ENCODE measurements around the gene CD53.
"Not testable (repeated sequence)": the region's sequence is repeated elsewhere in the genome, so short reads cannot be mapped to it uniquely, and the experiment has no call there.

Gene CD53

DNA sequence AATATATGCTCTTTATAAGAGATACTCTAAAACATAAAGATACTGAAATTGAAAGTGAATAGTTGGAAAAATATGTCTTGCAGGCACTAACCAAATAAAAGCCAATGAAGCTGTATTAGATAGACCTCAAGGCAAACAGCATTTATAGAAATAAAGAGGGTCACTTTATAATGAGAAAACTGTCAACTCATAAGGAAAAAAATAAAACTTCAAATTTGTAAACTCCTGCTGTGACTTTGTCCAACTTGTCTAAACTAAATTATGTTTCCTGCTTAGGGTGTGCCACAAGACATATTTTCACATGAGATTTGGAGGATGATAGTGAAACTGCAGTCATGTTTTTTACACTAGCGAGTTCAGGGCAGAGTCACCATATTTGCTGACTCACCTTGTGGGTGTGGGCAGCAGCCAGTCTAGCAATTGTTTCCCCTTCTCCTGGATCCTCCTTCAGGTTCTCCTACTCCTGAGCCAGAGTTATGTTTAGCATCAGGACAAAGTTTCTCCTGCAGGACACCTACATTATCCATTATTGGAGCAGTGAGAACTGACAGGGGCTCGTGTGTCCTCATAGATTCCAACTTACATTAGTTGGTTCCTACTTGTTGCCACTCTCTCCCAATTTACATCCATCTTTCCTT is 43.8 kb downstream of the CD53 start:
- ATAC-seq, result peak; percentile 83 to 90

DNA sequence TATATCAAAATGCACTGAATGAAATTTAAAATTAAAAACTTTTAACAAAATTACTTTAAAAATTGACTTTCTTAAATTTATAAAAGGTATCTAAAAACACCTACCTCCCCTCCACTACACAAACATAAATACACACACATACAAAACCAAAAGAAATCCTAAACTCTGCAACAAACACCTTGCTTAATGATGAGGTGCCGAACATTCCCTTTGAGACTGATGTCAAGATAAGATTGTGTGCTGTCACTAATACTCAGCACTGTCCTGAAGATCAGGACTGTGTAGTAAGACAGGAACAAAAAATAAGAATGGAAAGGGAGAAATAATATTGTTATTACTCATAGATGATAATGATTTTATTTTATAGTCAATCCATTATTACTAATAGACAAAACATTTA is 45.1 kb downstream of the CD53 start:
- ATAC-seq, result no peak

DNA sequence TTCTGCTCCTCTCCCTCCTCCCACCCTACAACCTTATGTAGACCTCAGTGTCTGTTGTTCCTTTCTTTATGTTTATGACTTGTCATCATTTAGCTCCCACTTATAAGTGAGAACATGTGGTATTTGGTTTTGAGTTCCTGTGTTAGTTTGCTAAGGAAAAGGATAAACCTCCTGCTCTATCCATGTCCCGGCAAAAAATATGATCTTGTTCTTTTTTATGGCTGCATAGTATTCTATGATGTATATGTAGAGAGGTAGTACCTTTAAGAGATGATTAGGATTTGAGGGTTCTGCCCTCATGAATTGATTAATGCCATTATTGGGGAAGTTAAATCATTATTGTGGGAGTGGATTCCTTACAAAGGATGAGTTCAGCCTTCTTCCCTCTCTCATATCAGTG is 49.0 kb downstream of the CD53 start:
- ATAC-seq, result no peak

DNA sequence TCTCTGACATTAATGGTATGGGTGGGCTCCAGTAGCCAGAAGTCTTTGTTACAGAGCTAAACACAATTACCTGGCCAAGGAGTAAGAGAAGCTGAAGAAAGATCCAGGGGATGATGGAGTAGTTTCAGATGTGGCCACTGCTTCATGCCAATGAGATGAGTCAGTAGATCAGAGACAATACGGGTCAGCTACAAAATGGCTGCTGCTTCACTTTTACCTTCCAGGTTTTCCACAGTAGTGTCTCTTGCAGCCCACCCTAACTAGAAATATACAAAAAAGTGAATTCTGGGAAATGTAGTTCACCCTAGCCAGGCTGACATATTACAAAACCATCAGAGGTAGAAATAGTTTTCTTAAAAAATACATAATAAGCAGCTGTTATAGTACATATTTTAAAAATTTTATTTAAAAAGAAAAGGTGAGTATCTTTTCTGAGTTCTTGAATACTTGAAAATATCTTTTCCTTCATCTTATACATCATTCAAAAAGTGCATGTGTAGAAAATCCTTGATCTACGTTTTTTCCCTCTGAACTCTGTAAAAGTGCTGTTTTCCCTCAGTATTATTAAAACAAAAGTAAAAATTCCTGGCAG is 54.6 kb downstream of the CD53 start:
- no peak for ATAC-seq

DNA sequence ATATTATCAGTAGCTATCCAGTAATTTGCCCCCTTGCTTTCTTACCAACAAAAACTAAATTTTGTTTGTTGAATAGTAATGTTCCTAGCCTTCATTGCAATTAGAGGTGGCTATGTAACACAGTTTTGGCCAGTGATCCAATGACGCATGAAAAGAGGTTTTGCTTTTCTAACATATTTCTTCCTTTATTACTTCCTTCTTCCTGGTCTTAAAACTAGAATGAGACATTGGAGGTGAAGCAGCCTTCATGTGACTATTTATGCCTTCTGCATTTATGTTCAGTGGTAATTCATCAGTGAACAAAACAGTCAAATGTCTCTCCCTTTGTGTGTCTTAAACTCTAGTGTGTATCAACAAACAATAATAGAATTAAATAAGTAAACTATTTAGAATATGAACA is 55.2 kb downstream of the CD53 start:
- ATAC-seq, result no peak

DNA sequence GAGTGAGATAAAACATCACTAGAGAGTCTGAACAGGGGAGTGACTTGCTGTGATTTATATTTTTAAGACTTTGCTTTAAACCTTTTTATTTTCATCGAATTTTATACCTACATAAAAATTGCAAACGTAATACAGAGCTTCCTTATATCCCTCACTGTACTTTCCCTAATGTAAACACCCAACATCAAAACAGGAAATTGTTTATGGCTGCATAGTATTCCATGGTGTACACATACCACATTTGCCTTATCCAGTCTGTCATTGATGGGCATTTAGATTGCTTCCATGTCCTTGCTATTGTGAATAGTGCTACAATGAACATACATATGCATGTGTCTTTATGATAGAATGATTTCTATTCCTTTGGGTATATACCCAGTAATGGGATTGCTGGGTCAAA is 56.0 kb downstream of the CD53 start:
- ATAC-seq, result no peak

DNA sequence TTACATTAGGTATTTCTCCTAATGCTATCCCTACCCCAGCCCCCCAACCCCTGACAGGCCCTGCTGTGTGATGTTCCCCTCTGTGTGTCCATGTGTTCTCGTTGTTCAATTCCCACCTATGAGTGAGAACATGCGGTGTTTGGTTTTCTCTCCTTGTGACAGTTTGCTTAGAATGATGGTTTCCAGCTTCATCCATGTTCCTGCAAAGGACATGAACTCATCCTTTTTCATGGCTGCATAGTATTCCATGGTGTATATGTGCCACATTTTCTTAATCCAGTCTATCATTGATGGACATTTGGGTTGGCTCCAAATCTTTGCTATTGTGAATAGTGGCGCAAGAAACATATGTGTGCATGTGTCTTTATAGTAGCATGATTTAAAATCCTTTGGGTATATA is 58.1 kb downstream of the CD53 start:
- not testable (repeated sequence) for ATAC-seq

DNA sequence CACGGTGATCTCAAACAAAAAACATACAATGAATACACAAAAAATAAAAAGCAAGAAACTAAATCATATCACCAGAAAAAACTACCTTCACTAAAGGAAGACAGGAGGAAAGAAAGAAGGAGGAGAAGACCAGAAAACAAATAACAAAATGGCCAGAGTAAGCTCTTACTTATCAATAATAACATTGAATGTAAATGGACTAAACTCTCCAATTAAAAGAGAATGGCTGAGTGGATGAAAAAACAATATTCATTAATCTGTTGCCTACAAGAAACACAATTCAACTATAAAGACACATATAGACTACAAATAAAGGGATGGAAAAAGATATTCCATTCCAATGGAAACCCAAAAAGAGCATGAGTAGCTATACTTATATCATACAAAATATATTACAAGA is 63.6 kb downstream of the CD53 start:
- ATAC-seq, result no peak

DNA sequence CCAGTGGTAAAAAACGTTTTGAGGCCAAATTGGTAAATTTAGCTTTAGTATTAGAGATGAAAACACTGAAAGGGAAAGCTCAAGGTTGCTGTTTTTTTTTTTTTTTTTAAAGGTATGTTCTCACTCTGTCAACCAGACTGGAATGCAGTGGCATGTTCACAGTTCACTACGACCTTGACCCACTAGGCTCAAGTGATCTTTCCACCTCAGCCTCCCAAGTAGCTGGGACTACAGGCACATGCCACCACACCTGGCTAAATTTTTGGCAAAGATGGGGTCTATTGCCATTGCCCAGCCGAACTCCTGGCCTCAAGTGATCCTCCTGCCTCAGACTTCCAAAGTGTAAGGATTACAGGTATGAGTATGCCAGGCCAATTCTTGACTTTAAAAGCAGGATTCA is 71.9 kb downstream of the CD53 start:
- ATAC-seq, result no peak

DNA sequence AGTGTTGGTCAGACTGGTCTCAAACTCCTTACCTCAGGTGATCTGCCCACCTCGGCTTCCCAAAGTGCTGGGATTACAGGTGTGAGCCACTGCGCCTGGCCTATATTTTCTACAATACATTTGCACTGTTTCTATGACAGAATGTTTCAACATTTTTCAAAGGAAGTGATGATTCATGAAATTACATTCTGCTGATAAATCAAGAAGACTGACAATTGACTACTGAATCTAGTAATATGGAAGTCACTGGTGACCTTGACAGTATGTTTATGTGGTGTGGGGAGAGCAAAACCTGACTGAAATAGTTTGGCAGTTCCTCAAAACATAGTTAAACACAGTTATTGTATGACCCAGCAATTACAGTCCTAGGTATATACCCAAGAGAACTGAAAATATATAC is 72.7 kb downstream of the CD53 start:
- no peak for ATAC-seq

DNA sequence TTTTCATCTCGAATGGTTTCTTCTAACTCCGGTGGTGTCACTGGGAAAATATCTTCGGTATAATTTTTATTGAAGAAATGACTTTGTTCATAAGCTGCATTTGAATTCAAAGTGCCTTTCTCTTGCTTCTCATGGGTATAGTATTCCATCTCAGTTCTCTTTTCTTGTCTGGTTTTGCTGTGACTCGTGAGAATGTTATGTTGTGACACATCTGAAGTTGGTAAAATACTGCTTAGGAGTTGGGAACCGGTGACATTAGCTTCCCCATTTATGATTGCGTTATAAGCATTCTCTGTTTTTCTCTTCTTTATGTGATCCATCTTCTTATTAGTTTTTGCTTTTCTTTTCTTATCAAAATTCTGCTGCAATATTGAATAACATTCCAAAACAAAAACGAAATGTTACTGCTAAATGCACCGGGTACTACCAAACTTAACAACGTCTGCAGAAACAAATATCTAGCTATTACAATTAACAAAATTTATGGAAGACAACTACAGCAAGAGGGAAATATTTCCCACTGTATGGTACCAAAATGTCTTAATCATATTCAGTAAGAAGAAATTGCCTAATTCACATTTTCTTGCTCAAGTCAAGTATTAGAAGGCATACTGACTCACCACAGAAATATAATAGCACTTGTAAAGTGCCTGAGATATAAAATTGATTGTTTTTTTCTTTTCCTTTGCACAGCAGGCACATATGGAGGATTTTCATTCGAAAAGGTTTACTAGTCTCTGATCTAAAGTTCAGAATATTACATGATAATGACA is 75.3 kb downstream of the CD53 start:
- no peak for ATAC-seq
